ENCODE data around the gene FLNA. TPM values are rescaled to one million over a fixed set of nuclear protein-coding genes. Genes with fewer than 3 reads are reported as not detected.

The FLNA gene
- total RNA-seq, 2 donors from 2014 or later, result 5,928 to 11,236 TPM

- H3K27me3 ChIP-seq (replicated peaks; ENCODE audit: insufficient read depth), result no peaks in the 10 kb centered on the region
- peak overlapping the region; percentile 83 for H3K4me3 ChIP-seq
- no peak for ATAC-seq (ENCODE audit: insufficient number of reproducible peaks, low FRiP score, low read depth)
Measured at GRCh38 chrX:154367474-154368308, 6.7 kb downstream of the FLNA start.

GRCh38 chrX:154366666-154367055 is 7.8 kb downstream of the FLNA start:
- Histone ChIP-seq H3K9me3 (no peaks in the 10 kb centered on the region), H3K36me3 (peaks cover 71% of the 10 kb centered on the region), H3K27ac (peak overlapping the region; percentile 92 to 97), H3K4me3 (peak overlapping the region; percentile 83), H3K4me1 (ENCODE audit: control insufficient read depth in 1 of 2, low read depth in 2 of 2) (peaks cover 11 to 50% of the 10 kb centered on the region in 2 donors), H3K27me3 (replicated peaks; ENCODE audit: insufficient read depth) (no peaks in the 10 kb centered on the region)
- no peak for TF ChIP-seq CTCF (IDR thresholded peaks at IDR 0.05)
- DNase-seq (ENCODE audit: low spot score) (no peak), ATAC-seq (ENCODE audit: insufficient number of reproducible peaks, low FRiP score, low read depth) (no peak)

More at GRCh38 chrX:154367474-154368308, 6.7 kb downstream of the FLNA start:
- DNase-seq (ENCODE audit: low spot score), result no peak
- H3K4me1 ChIP-seq (ENCODE audit: control insufficient read depth in 1 of 2, low read depth in 2 of 2), result peaks cover 11 to 45% of the 10 kb centered on the region in 2 donors
- peak overlapping the region; percentile 92 to 97 for H3K27ac ChIP-seq
- peaks cover 61% of the 10 kb centered on the region for H3K36me3 ChIP-seq
- no peak for TF ChIP-seq CTCF (IDR thresholded peaks at IDR 0.05)
- no peaks in the 10 kb centered on the region for H3K9me3 ChIP-seq

GRCh38 chrX:154365997-154366665 is 8.3 kb downstream of the FLNA start:
- peaks cover 77% of the 10 kb centered on the region for H3K36me3 ChIP-seq
- peaks cover 11 to 55% of the 10 kb centered on the region in 2 donors for H3K4me1 ChIP-seq (ENCODE audit: control insufficient read depth in 1 of 2, low read depth in 2 of 2)
- peak overlapping the region; percentile 92 to 97 for H3K27ac ChIP-seq
- peak overlapping the region; percentile 83 for H3K4me3 ChIP-seq
- H3K27me3 ChIP-seq (replicated peaks; ENCODE audit: insufficient read depth), result no peaks in the 10 kb centered on the region
- no peak for ATAC-seq (ENCODE audit: insufficient number of reproducible peaks, low FRiP score, low read depth)
- H3K9me3 ChIP-seq, result no peaks in the 10 kb centered on the region
- TF ChIP-seq CTCF (IDR thresholded peaks at IDR 0.05), result no peak
- no peak for DNase-seq (ENCODE audit: low spot score)

- no peak for ATAC-seq (ENCODE audit: insufficient number of reproducible peaks, low FRiP score, low read depth)
- Histone ChIP-seq H3K36me3 (peaks cover 73% of the 10 kb centered on the region), H3K27ac (peak overlapping the region; percentile 92 to 97), H3K4me3 (peak overlapping the region; percentile 83), H3K9me3 (no peaks in the 10 kb centered on the region), H3K4me1 (ENCODE audit: control insufficient read depth in 1 of 2, low read depth in 2 of 2) (peaks cover 11 to 61% of the 10 kb centered on the region in 2 donors), H3K27me3 (replicated peaks; ENCODE audit: insufficient read depth) (no peaks in the 10 kb centered on the region)
- TF ChIP-seq CTCF (IDR thresholded peaks at IDR 0.05), result no peak
- no peak for DNase-seq (ENCODE audit: low spot score)
Measured at GRCh38 chrX:154365052-154365600, 9.3 kb downstream of the FLNA start.
